Keratinocyte (primary cell): ENCODE measurements around the gene TBC1D20.

ENCODE experiments used
- CTCF ChIP-seq, 3 experiments: IDR thresholded peaks in 1 of 3; conservative IDR thresholded peaks in 1 of 3; optimal IDR thresholded peaks in 1 of 3; 2 replicates in 2 of 3; 3 replicates in 1 of 3; pipeline versions ENCODE3 to v1.5.1; 2011; ENCODE audit warnings: low read length in 3 of 3, mild to moderate bottlenecking in 3 of 3, moderate library complexity in 2 of 3, control low read depth in 1 of 3, inconsistent platforms in 1 of 3; ENCODE audit not compliant: insufficient read depth in 2 of 3; ENCODE audit errors: extremely low read depth in 1 of 3
- EZH2 ChIP-seq: IDR thresholded peaks from one replicate; pipeline ENCODE4 v1.6.1; 2012; ENCODE audit warnings: inconsistent platforms, mild to moderate bottlenecking, low read length, moderate library complexity

GRCh38 chr20:412081-412480, 50.3 kb downstream of the TBC1D20 start:
- TF ChIP-seq CTCF (optimal IDR thresholded peaks at IDR 0.05 in 1 of 3, IDR thresholded peaks at IDR 0.05 in 1 of 3, conservative IDR thresholded peaks at IDR 0.05 in 1 of 3; ENCODE audit: extremely low read depth in 1 of 3, insufficient read depth in 2 of 3, low read length in 3 of 3) (no peak), EZH2 (no peak)
